GM12891 (cell line): ENCODE data around the gene DUT.
A peak's percentile ranks its signal among the peaks of the same experiment; 100 is the strongest.
"Not testable (repeated sequence)": the region's sequence is repeated elsewhere in the genome, so short reads cannot be mapped to it uniquely, and the experiment has no call there.

Source experiments
- DNase-seq: peaks from one replicate; pipeline ENCODE4 v3.0.0; 2011; ENCODE audit warnings: low spot score; ENCODE audit not compliant: insufficient read length
- FAIRE-seq: peaks from 2 replicates; lab custom pipeline; 2011; peaks lifted over from hg19 to GRCh38; lab: Jason Lieb, UNC
- PAX5 ChIP-seq: IDR thresholded peaks from 2 replicates; pipeline ENCODE4 v1.6.1; 2011; ENCODE audit warnings: low read length, moderate library complexity, mild to moderate bottlenecking; ENCODE audit not compliant: insufficient read depth, severe bottlenecking
- POLR2A ChIP-seq: IDR thresholded peaks from 2 replicates; pipeline ENCODE4 v1.6.1; 2011; ENCODE audit warnings: low read depth, low read length, control low read depth
- POLR2AphosphoS5 ChIP-seq: IDR thresholded peaks from 2 replicates; pipeline ENCODE4 v1.6.1; 2011; ENCODE audit warnings: low read depth, low read length, control low read depth
- POU2F2 ChIP-seq: IDR thresholded peaks from 2 replicates; pipeline ENCODE4 v1.6.1; 2011; ENCODE audit warnings: low read depth, mild to moderate bottlenecking, control low read depth, low read length, moderate library complexity
- SPI1 ChIP-seq: IDR thresholded peaks from 2 replicates; pipeline ENCODE4 v1.6.1; 2011; ENCODE audit warnings: low read depth, low read length, control low read depth
- TAF1 ChIP-seq: IDR thresholded peaks from 2 replicates; pipeline ENCODE4 v1.6.1; 2011; ENCODE audit warnings: low read depth, low read length, control low read depth

The DUT gene

GRCh38 chr15:48304398-48304797 is 26.8 kb upstream of the DUT start:
- FAIRE-seq (no peak), DNase-seq (no peak)
- TF ChIP-seq SPI1, result no peak
- no peak for TF ChIP-seq TAF1

GRCh38 chr15:48306639-48307038 is 24.6 kb upstream of the DUT start:
- no peak for TF ChIP-seq POLR2A
- no peak for TF ChIP-seq POLR2AphosphoS5
- TF ChIP-seq POU2F2, result no peak
- no peak for TF ChIP-seq PAX5
- TF ChIP-seq SPI1, result no peak
- TF ChIP-seq TAF1, result no peak
- no peak for DNase-seq
- FAIRE-seq, result no peak

GRCh38 chr15:48307586-48307985 is 23.6 kb upstream of the DUT start:
- FAIRE-seq, result no peak
- no peak for TF ChIP-seq POLR2AphosphoS5
- no peak for DNase-seq

GRCh38 chr15:48309740-48310139 is 21.5 kb upstream of the DUT start:
- FAIRE-seq, result no peak
- no peak for DNase-seq
- TF ChIP-seq SPI1, result no peak
- TF ChIP-seq POLR2A, result no peak
- no peak for TF ChIP-seq POLR2AphosphoS5
- no peak for TF ChIP-seq POU2F2
- TF ChIP-seq TAF1, result no peak
- no peak for TF ChIP-seq PAX5

GRCh38 chr15:48313216-48313615 is 18.0 kb upstream of the DUT start:
- TF ChIP-seq TAF1, result no peak
- no peak for TF ChIP-seq POU2F2
- no peak for TF ChIP-seq PAX5
- no peak for TF ChIP-seq SPI1
- no peak for TF ChIP-seq POLR2A
- TF ChIP-seq POLR2AphosphoS5, result no peak
- no peak for DNase-seq
- FAIRE-seq, result no peak

- FAIRE-seq (no peak), DNase-seq (no peak)
- TF ChIP-seq POLR2A (no peak), SPI1 (no peak), PAX5 (no peak), POU2F2 (no peak), TAF1 (no peak), POLR2AphosphoS5 (no peak)
Observed at GRCh38 chr15:48315041-48315440, 16.2 kb upstream of the DUT start.

- no peak for FAIRE-seq
- no peak for TF ChIP-seq SPI1
- no peak for TF ChIP-seq POLR2A
- no peak for DNase-seq
Observed at GRCh38 chr15:48317221-48317620, 14.0 kb upstream of the DUT start.

GRCh38 chr15:48318131-48318530 is 13.1 kb upstream of the DUT start:
- no peak for DNase-seq
- no peak for TF ChIP-seq SPI1
- TF ChIP-seq POLR2AphosphoS5, result no peak
- TF ChIP-seq POU2F2, result no peak
- no peak for TF ChIP-seq PAX5
- no peak for TF ChIP-seq TAF1
- no peak for TF ChIP-seq POLR2A
- no peak for FAIRE-seq

GRCh38 chr15:48323294-48323693 is 7.9 kb upstream of the DUT start:
- TF ChIP-seq PAX5 (no peak), POLR2A (no peak), POU2F2 (no peak), TAF1 (no peak), POLR2AphosphoS5 (no peak), SPI1 (no peak)
- FAIRE-seq (no peak), DNase-seq (no peak)

- DNase-seq (no peak), FAIRE-seq (peak; percentile 23)
- TF ChIP-seq POLR2A (no peak), PAX5 (no peak), POU2F2 (no peak), SPI1 (no peak), POLR2AphosphoS5 (no peak)
Observed at GRCh38 chr15:48324949-48325348, 6.3 kb upstream of the DUT start.

- peak; percentile 6 for DNase-seq
- no peak for TF ChIP-seq POU2F2
- no peak for TF ChIP-seq PAX5
- no peak for TF ChIP-seq POLR2AphosphoS5
- no peak for TF ChIP-seq SPI1
- no peak for TF ChIP-seq POLR2A
- TF ChIP-seq TAF1, result no peak
Observed at GRCh38 chr15:48325400-48325799, 5.8 kb upstream of the DUT start.

GRCh38 chr15:48326180-48326579 is 5.0 kb upstream of the DUT start:
- not testable (repeated sequence) for DNase-seq, FAIRE-seq
- peak; percentile 71 for TF ChIP-seq SPI1

More at GRCh38 chr15:48325400-48325799, 5.8 kb upstream of the DUT start:
- FAIRE-seq, result peak; percentile 16
